HG03571 (cell line): ENCODE data around the gene ATXN1.
"Not testable (repeated sequence)": the region's sequence is repeated elsewhere in the genome, so short reads cannot be mapped to it uniquely, and the experiment has no call there.

Source experiments
- ATAC-seq: cut with Tn5 transposase; IDR thresholded peaks from one replicate; pipeline ENCODE4 v1.9.1; 2021; ENCODE audit not compliant: unreplicated experiment

Gene ATXN1

DNA sequence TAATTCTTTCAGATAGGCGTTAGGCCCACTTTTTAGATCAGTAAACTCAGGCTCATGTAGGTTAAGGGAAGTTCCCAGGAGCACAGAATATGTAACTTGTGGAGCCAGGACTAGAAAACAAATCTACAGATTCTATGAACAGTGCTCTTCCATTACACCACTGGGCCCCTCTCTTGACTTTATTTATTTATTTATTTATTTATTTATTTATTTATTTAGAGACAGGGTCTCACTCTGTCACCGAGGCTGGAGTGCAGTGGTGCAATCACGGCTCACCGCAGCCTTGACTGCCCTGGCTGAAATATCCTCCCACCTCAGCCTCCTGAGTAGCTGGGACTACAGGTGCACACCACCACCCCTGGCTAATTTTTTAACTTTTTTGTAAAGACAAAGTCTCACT, 382.9 kb downstream of the ATXN1 start:
- not testable (repeated sequence) for ATAC-seq

DNA sequence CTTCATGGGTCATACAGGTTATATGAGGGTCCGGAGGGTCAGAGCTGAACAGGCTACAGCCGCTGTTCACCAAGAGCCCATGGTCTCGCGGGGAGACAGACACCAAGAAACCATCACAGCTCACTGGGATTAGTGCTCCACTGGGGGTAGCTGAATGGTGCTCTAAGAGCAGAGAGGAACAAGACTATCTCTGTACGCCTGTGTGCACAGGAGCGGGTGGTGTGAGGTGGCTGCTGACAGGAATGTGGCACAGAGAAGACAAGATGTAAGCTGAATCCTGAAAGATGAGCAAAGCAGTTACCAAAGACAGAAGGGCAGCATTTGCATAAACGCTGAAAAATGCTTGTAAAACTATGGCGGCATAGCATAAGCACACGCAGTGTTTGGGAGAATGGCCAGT, 383.8 kb downstream of the ATXN1 start:
- no peak for ATAC-seq

DNA sequence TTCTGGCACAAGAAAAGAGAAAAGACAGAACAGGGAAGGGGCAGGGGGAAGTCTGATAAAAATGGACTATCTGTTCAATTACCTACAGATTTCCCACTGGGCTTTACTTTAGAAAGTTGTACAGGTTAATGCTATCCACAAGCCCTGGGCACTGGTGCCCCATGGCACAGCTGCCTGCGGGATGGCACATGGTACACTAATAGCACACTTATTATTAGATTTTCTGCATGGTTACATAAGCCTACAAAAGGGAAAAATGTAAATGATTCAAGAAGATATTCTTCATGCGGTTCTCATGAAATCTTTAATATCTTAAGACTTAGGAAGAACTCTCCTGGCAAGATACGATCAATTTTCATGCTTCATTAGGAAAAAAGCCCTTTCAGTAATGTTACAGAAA, 385.4 kb downstream of the ATXN1 start:
- no peak for ATAC-seq

DNA sequence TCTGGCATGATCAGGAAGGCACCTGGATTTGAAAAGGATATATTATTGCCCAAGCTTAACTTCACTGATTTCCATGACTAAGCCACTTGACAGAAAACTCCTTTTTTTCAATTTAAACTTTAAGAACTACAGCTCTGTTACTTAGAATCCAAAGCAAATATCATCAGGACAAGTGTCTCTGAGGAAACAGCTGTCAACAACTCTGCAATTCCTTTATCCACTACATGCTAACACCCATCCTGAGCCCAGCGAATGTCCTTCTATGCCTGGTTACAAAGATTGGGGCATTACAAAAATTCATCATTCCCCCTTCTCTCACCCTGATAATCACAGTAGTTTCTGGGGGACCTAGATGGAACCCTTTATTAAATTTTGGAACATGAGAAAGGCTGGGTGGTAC, 386.1 kb downstream of the ATXN1 start:
- ATAC-seq, result no peak

DNA sequence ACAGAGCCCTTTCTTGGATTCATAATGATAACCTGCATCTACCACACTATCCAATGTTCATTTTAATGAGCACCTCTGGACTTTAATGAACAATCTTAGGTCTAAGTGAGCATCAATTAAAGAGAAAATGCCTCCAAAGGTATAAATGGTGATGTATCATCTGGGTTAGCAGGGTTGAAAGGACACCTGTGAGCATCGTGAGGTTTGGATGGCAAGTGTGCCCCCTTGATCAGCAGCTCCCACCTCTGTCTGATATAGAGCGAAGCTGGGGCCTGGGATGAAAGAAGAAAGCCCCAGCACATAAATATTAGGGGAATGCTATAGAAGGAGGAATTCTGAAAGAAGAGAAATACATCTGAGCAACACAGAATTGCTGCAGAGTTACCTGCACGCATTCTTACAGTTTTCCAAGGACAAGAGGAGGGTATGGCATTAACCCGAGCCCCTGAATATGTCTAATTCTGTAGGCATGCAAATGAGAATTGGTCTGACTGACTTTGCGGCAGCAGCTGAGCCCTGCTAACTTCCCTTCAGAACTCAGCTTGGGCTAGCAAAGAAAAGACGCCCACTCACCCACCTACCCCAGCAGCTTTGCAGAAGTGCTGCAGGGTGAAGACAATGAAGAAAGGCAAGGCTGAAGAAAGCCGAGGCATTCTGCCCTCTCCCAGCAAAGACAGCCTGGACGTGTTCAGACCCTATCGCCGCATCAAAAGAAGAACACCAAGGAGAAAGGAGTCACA, 386.6 kb downstream of the ATXN1 start:
- peak; percentile 50 for ATAC-seq

DNA sequence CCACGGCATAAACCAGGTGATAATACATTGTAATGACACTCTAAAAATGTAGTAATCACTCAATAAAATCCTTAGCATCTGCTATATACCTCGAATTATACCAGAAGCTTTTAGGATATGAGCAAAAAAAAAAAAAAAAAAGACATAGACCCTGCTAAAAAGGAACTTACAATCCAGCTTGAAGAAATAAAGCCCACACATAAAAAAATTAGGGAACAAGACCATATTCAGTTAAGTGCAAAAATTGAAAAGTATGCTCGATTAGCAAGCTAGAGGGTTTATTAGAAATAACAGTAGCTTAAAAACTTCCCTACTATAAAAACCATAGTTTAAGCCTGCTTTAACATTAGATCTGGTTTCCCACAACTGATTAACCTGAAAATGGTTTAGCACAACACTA, 387.2 kb downstream of the ATXN1 start:
- no peak for ATAC-seq

DNA sequence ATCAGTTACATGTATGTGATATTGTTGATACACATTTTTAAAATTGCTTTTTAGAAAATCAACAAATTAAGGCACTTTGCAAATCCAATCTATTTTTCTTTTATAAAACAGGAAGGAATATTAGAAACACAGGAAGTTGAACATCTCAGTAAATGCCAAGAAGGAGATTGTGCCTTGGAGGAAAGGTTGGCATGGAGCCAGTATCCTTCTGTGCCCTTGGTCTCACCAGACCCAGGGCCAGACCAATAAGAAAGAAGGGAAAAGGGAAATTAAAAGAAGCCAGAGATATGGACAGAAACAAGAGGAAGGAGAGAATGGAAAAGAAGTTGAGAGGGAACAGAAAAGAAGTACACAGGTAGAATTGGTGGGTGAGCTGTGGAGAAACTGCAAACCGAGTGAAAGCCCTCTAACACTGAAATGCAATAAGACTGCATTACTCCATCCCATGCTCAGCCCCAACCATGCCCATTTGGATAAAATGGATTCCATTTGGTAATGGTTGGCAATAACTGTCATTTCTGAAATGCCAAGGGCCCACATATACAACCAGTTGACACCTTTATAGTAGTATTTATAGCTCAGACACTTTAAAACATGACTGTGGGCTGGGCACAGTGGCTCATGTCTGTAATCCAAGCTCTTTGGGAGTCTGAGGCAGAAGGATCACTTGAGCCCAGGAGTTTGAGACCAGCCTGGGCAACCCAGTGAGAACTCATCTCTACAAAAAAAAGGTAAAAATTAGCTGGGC, 389.1 kb downstream of the ATXN1 start:
- no peak for ATAC-seq

DNA sequence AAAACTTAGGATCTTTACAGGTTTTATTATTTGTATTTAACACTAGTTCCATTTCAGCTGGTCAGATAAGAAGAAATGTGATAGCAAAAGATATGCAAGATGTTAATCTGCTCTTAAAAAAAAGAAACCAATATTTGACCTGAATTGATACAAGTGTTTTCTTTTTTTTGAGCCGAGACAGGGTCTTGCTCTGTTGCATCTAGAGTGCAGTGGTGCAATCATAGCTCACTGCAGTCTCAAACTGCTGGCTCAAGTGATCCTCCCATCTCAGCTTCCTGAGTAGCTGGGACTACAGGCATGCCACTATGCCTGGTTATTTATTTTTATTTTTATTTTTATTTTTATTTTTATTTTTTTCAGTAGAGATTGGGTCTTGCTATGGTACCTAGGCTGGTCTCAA, 389.9 kb downstream of the ATXN1 start:
- ATAC-seq, result no peak

DNA sequence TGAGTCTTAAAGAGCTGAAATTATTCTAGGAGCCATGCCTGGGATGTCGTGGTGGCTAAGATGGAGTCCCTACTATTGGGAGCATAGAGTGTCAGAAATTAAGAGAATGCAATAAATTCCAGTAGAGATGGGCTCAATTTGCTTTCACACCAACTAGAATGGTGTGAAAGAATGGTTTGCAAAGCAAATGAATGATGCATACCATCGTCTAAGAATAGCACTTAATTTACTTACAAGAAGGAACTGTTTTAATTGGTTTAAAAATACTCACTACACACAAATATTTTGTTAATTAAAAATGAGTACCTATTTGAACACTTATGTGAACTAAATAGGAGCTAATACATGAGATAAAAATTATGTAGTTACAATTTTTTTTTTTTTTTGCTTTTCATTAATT, 390.3 kb downstream of the ATXN1 start:
- no peak for ATAC-seq

DNA sequence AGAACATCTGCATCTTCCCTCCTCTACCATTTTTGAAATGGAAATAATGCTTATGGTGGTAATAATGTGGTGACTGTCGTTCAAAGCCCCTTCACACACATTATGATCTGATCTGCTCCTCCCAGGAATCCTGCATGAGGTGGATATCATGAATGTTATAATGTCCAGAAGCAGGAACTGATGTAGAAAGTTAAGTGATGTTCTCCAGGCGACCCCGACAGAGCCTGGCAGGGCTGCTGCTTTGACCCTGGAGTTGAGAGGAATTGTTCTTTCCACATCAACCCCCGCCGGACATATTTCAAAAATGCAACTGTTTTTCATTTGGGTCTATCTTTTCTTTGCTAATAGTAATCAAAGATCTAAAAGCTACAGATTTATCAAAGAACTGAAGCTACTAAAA, 391.3 kb downstream of the ATXN1 start:
- ATAC-seq, result no peak

DNA sequence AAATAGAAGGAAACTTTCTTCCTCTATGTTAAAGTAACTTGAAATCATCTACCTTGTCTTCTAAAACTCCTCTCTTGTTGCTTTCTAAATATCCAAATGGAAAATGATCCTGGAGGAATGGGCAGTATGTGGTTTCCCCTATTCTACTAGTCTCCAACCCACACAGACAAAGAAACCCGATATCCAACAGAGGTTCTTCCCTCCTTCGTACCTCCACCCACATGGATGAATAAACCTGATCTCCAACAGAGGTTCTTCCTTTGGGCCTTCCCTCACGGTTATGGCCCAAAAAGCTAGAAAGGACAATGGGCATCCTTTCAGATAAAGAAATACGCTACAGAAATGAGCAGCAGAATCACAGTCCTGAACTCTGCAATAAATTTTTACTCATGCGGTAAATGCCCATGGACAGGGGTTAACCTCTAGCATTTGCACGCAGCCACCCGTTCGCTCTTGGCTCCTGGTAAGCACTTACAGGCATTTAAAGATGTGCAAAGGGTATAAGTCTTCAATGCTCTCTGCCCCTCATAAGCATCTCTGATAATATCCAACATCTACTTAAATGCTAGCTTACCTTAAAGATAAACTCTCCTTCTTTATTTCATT, 392.0 kb downstream of the ATXN1 start:
- no peak for ATAC-seq

DNA sequence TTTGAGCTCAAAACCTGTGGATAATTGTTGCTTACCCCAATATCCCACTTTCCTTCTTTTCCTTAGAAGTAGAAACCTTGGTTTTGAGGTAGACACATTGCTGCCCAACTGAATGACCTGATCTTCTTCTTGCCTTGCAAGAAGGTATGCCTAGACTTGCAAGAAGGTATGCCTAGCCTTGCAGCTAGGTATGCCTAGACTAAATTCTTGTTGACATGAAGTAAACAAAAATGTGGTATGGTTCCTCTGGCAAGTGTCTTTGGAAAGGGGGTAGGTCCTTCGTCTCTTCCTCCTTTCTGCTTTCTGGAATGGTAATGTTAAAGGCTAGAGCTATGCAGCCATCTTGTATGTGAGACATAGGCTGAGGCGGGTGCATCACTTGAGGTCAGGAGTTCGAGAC, 393.7 kb downstream of the ATXN1 start:
- ATAC-seq, result no peak

DNA sequence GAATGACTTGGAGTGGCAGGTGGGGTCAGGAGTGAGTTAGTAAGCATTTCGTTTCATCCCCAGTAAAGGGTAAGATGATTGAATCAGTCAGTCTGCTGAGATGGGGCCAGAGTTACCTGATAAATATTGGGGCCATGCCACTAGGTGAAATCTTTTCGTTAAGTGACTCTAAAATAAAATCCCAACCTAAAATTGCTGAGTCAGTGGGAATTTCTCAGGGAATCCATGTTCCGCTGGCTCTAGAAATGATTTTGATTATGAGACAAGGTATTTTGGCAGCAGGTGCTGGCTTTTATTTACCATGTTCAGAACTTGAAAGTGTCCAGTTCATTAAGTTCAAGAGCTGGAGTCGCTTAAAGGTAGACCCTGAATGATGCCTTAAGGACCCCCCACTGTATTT, 397.5 kb downstream of the ATXN1 start:
- ATAC-seq, result no peak

DNA sequence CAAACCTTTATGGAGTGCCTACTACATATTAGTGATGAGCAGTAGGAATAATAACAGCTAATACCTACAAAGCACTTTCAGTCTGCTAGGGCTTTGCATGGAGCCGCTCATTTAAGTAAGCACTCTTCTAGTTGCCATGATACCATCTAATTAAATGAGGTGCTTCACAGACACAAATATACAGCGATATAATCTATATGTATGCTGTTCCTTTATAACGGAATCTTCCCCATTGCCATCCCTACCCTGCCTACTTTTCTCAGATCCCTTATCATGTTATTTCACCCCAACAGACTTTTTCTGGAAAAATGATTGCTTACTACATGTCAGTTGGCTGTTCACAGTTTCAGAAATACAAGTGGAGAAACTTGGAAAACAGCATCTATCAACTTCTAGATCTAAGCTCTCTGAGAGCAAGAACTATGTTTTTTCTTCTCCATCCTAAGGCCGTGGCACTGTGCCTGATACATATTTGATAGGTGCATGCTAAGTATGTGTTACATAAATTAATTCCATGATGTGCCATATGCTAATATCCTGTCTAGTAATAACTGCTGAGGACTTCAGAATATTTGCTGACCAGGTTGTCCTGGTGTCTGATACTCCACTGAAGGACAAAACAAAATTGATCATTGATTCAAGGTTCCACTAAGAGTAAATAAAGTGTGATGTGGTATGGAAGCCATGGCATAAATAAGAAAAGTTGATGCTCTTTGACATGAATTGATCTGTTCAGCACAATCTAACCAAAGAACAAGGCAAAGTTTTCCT, 398.3 kb downstream of the ATXN1 start:
- ATAC-seq, result no peak

DNA sequence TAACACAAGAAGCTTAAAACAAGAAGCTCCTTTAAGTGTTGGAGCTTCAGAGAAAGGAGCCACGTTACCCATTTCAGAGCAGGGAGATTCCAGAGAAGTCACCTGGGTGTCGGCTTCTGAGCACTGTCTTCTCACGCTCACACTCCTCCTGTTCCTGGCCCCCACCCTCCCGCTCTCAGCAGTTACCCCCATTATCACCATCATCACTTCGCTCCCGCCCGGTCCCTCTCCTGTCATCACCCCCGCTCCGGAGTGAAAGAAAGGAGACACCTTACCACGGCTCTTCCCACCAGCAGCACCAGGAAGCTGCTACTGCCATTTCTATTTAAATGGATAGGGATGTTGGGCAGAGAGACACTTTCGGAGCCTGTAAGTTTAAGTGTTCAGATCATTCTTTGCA, 399.0 kb downstream of the ATXN1 start:
- no peak for ATAC-seq

DNA sequence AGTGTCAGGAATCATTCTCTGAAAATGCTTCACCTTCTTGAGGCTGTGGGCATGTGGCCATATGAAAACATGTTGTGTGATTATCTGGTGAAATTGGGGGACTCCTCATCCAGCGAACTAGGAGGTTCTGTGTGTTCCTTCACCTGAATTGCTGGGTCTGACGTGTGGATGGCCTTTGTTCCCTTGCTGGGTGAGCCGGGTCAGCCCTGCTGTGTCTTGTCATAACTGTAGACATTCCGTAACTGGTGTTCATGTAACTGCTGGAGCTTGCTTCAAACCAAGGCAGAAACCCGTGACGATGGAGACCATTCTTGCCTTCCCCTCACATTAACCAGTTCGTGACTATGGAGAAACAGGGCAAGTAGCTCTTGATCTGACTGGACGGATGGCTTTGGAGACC, 399.4 kb downstream of the ATXN1 start:
- ATAC-seq, result no peak

DNA sequence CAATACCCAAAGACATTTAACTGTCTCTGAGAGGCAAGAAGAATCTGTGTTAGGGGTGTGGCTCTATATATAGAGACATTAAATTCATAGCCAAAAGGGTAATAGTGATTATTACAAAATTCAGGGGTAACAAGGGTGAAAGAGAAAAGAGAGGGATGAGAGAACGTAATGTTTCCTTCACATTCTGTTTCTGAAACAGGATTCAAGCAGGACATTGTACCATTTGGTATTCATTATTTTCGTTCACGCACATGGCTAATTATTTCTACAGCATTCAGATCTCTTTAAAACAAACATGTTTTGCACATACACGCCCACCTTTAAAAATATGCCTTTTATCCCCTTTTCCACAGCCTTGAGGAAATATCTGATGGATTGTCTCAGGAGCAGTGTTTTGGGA, 400.1 kb downstream of the ATXN1 start:
- ATAC-seq, result no peak

DNA sequence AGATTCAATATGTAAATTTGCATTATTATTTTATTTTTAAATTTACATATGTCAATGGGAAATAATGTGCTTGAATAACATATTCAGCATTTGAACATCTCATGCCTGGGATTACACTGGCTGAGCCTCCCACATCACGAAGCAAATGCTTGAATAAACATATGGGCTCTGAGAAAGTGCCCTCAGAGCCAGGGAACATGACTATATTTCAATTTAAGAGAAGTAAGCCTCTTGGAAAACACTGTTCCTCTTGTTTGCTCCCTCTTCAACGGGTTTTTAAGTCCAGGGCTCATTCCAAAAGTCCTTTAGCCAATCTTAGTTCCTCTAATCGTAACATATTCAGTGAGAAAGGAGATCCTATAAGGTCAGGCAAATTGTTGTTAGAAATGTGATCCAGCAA, 400.9 kb downstream of the ATXN1 start:
- no peak for ATAC-seq

DNA sequence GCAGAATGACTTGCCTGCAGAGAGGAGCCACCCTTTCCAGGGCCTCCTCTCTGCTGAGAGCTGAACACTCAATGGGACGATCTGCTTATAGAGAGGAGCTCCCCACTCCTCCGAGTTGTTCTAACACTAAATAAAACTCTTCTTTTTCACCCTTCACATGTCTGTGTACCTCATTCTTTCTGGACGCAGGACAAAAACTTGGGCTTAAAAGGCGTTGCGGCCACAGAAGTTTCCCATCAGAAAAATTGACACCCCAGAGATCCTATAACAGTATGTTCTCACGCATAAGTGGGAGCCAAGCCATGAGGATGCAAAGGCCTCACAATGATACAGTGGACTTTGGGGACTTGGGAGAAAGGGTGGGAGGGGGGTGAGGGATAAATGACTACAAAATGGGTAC, 401.7 kb downstream of the ATXN1 start:
- no peak for ATAC-seq

DNA sequence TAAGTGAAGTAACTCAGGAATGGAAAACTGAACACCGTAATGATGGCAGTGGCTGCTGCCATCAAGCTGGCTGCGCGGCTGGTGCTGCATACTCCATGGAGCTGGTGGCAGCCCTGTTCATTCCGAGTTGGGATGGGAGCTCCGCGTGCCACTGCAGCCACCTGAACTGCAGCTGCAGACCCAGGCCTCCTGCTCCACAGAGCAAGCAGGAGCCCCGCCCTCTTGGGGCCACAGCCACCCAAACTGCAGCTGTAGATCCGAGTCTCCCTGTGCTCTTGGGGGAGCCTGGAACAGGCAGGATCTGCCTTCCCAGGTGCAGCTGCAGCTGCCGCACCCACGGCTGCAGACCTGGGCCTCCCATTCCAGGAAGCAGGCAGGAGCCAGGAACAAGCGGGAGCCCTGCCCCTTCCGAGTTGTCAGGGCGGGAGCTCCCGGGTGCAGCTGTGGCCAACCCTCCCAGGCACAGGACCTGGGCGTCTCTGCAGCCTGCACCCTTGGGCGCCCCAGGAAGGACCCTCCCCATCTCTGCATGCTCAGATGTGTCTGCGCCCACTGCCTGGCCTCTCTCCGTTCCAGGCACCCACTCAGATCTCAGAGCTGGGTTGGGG, 402.6 kb downstream of the ATXN1 start:
- no peak for ATAC-seq
